HG02759 (cell line): ENCODE measurements around the gene NDUFS8.

ENCODE experiments used
- ATAC-seq: cut with Tn5 transposase; IDR thresholded peaks from one replicate; pipeline ENCODE4 v1.9.1; 2021; ENCODE audit warnings: mild to moderate bottlenecking, moderate library complexity; ENCODE audit not compliant: unreplicated experiment

The NDUFS8 gene

DNA sequence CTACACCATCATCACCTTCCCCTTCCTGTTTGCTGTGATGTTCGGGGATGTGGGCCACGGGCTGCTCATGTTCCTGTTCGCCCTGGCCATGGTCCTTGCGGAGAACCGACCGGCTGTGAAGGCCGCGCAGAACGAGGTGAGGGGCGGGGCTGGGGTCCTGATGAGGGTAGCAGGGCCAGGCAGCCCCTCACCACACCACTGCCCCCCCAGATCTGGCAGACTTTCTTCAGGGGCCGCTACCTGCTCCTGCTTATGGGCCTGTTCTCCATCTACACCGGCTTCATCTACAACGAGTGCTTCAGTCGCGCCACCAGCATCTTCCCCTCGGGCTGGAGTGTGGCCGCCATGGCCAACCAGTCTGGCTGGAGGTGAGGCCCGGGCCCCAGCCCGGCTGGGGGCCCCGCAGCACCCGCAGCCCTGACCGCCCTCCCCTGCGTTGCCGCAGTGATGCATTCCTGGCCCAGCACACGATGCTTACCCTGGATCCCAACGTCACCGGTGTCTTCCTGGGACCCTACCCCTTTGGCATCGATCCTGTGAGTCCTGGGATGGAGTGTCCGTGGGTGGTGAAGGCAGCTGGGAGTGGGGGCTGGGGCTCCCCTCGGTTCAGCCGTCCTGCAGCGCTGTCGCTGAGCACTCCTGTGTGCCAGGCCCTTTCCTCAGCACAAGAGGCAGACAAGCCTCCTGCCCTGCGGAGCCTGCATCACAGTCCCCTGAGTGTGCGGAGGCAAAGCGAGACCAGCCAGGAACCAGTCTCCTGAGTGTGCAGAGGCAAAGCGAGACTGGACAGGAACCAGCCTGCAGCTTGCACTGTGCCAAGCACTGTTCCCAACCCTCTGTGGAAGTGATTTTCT lies 17.2 kb downstream of the NDUFS8 start:
- ATAC-seq = no peak

- no peak for ATAC-seq
These were observed 18.4 kb downstream of the NDUFS8 start for GRCh38 chr11:68048681-68049508.

GRCh38 chr11:68049509-68050370 lies 19.3 kb downstream of the NDUFS8 start:
- no peak for ATAC-seq

- ATAC-seq = no peak
These were observed 19.9 kb downstream of the NDUFS8 start for GRCh38 chr11:68050371-68050841.

- no peak for ATAC-seq
These were observed 21.0 kb downstream of the NDUFS8 start for GRCh38 chr11:68051191-68052136.

GRCh38 chr11:68052137-68052873 lies 21.8 kb downstream of the NDUFS8 start:
- ATAC-seq = no peak

GRCh38 chr11:68053117-68053516 lies 22.6 kb downstream of the NDUFS8 start:
- no peak for ATAC-seq

DNA sequence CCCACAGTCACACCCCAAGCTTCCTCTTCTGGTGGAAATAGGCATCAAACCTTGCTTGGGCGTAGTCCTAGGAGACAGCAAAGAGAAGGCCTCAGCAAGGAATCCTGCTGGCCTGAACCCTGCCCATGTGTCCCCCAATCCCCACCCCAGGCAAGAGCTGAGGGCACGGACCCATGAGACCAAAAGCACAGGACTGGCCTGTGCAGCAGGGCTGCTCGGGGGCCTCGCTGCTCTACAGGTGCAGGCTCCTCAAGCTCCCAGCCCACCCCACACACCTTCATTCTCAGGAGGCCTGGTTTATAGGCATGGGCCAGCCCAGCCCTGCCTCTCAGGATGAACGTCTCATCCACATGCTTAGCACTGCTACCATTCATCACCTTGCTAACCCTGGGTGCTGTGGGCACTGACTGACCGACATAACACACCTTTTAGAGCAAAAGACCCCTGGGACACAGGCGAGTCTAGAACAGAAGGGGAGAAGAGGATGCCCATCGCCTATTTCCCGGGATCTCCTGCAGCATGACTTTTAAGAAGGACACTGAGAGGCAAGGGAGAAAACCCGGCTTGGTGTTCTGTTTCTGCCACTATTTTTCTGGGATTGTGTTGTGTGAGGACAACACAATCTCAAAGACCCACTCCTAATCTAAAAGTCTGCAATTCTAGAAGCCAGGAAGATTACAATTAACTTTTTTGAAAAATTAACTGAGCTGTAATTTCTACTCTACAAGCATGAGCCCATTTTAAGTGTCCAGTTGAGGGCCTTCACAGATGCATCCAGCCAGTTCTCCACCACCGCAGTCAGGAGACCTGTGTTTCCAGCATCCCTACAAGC lies 23.7 kb downstream of the NDUFS8 start:
- no peak for ATAC-seq

- ATAC-seq = no peak
These were observed 26.1 kb downstream of the NDUFS8 start for GRCh38 chr11:68056317-68057285.

GRCh38 chr11:68057807-68058206 lies 27.3 kb downstream of the NDUFS8 start:
- ATAC-seq = no peak

- ATAC-seq = no peak
These were observed 31.0 kb downstream of the NDUFS8 start for GRCh38 chr11:68061508-68061907.

- no peak for ATAC-seq
These were observed 34.4 kb downstream of the NDUFS8 start for GRCh38 chr11:68064926-68065325.

- no peak for ATAC-seq
These were observed 35.4 kb downstream of the NDUFS8 start for GRCh38 chr11:68065841-68066240.

- no peak for ATAC-seq
These were observed 36.3 kb downstream of the NDUFS8 start for GRCh38 chr11:68066742-68067141.

DNA sequence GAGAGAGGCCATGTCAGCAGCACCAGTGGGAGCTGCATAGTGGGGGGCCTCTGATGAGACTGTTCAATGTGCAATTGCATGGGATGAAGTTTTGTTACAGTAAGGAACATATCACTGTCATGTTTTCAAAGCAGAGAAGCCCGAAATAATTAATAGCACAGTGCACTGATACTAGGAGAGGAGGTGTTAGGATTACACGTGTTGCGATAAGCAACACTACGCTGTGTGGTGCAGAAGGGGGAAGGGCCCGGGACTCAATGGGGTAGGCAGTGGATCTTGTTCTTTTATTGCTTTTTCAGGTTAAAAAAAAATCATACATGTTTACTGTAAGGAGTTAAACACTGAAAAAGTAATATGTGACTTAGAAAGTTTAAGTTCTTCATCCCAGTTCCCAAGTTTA lies 37.5 kb downstream of the NDUFS8 start:
- ATAC-seq = no peak

DNA sequence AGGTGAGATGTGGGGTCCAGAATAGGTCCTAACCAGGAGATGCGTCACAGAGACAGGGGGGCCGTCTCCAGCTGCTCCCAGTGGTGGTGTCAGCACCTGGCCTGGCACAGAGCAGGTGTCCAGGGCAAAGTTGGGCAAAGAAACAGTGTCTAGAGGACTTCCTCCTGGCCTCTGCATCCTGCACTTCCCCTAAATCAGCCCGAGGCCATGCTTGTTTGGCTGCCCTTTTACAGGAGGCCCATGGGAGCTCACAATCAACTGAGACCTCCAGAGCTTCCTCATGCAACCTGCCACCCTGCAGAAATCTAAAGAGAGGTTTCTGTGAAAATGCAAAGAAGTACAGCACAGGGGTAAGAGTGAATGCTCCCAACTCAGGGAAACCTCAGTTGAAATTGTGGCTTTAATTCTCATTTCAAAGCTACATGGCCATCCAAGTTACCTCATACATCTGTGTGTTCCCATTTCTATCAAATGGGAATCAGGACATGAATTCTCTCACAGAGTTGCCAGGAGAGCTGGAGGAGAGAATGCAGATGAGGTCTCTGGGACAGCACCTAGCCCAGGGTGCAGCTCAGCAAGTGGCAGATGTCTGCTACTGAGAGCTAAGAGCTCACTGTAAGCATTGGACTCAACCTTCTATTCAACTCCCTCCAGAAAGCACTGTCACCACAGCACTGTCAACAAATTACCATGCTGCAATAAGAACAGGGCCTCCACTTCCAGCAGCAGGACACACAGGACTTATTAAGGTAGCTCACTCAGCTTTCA lies 41.0 kb downstream of the NDUFS8 start:
- ATAC-seq = no peak
